ENCODE measurements around the gene PNPT1.
"Not testable (repeated sequence)": the region's sequence is repeated elsewhere in the genome, so short reads cannot be mapped to it uniquely, and the experiment has no call there.

The PNPT1 gene

GRCh38 chr2:55693181-55694125 is at the start of gene PNPT1:
Gene PNPT1, minus strand, starts transcription at chr2:55693844. Its CDS starts 21 bp downstream, at chr2:55693823.
- in situ Hi-C loops (cut with MboI; ENCODE audit: low sequenced_read_pairs, unreplicated experiment): no loop called here
- TF ChIP-seq CTCF (IDR thresholded peaks at IDR 0.05; ENCODE audit: borderline replicate concordance, control extremely low read depth, extremely low read depth, insufficient read depth, missing control alignments): no peak
- peak; percentile 99 for DNase-seq (ENCODE audit: low spot score)

DNA sequence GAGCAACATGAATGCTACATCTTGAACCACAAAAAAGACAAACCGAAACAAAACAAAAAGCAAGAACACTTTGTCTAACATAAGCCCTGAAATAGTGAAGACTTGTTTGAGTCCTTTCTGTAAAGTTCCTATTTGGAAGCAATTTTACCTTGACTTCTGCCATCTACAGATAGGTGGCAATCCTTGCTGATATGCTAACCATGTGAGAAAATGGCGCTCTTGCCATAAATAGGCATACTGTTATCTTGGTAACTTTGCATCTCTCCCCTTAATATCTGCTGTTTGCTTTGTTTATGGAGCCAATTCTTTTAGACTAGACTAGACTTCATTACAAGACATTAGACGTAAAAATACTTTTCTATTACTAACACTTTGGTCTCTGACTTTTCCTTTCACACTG is 49.4 kb upstream of the PNPT1 start:
- TF ChIP-seq CTCF (IDR thresholded peaks at IDR 0.05; ENCODE audit: borderline replicate concordance, control extremely low read depth, extremely low read depth, insufficient read depth, missing control alignments): no peak
- in situ Hi-C loops (cut with MboI; ENCODE audit: low sequenced_read_pairs, unreplicated experiment): no loop called here

GRCh38 chr2:55736019-55736536 is 42.4 kb upstream of the PNPT1 start:
- in situ Hi-C loops (cut with MboI; ENCODE audit: low sequenced_read_pairs, unreplicated experiment): not testable (repeated sequence)

More for the DNA sequence above, 49.4 kb upstream of the PNPT1 start:
- peak; percentile 9 for DNase-seq (ENCODE audit: low spot score)

GRCh38 chr2:55734726-55735125 is 41.1 kb upstream of the PNPT1 start:
- TF ChIP-seq CTCF (IDR thresholded peaks at IDR 0.05; ENCODE audit: borderline replicate concordance, control extremely low read depth, extremely low read depth, insufficient read depth, missing control alignments): no peak
- DNase-seq (ENCODE audit: low spot score): no peak
- in situ Hi-C loops (cut with MboI; ENCODE audit: low sequenced_read_pairs, unreplicated experiment): no loop called here

More at GRCh38 chr2:55736019-55736536, 42.4 kb upstream of the PNPT1 start:
- DNase-seq (ENCODE audit: low spot score): not testable (repeated sequence)

- TF ChIP-seq CTCF (IDR thresholded peaks at IDR 0.05; ENCODE audit: borderline replicate concordance, control extremely low read depth, extremely low read depth, insufficient read depth, missing control alignments): no peak
- no peak for DNase-seq (ENCODE audit: low spot score)
- in situ Hi-C loops (cut with MboI; ENCODE audit: low sequenced_read_pairs, unreplicated experiment): no loop called here
These were observed 39.7 kb upstream of the PNPT1 start for GRCh38 chr2:55733335-55733734.

DNA sequence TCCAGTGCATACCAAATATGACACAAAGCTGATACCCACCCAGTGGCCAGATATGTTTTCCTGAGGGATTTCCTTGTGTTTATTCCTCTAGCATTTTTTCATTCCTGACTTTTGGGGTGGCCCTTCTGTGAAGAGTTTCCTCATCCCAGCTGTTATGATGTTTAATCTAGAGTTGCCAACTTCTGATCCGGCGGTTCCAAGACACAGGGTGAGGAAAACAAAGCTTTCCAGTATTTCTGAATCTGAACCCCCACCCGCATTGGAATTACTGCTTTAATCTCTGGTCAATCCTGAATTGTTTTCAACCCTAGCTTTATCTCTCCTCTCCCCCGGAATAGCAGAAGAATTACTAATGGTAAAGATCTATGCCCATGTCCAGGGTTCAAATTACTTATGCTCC is 39.2 kb upstream of the PNPT1 start:
- no peak for DNase-seq (ENCODE audit: low spot score)
- in situ Hi-C loops (cut with MboI; ENCODE audit: low sequenced_read_pairs, unreplicated experiment): no loop called here
- TF ChIP-seq CTCF (IDR thresholded peaks at IDR 0.05; ENCODE audit: borderline replicate concordance, control extremely low read depth, extremely low read depth, insufficient read depth, missing control alignments): no peak

DNA sequence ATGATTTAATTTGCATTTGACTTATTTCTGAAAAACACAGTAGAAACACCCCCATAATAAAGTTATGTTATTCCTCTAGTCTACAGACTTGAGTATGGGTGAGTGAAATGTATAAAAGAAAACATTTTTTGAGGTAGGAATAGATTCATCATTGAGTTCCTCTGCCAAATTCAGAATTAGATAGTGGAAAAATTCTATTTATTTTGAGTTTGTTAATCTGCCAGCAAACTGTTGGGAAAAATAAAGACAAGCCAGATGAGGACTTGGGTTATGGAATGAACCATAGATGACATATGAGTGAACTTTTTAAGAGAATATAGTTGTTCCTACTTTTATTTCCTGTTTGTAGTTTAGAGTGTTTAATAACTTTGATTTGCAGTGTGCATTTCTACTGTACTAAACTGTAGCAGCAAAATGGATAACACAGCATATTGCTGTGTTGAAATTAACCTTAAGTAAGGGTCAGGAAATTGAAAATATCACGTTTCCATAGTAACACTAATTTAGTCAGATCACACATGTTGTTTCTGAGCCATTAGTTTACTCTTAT is 35.6 kb upstream of the PNPT1 start:
- no peak for TF ChIP-seq CTCF (IDR thresholded peaks at IDR 0.05; ENCODE audit: borderline replicate concordance, control extremely low read depth, extremely low read depth, insufficient read depth, missing control alignments)
- no peak for DNase-seq (ENCODE audit: low spot score)

More for the DNA sequence above, 35.6 kb upstream of the PNPT1 start:
- in situ Hi-C loops (cut with MboI; ENCODE audit: low sequenced_read_pairs, unreplicated experiment): no loop called here
